Measurements from ENCODE around the gene IGF2R.

Gene IGF2R

GRCh38 chr6:159952289-159953005 is 16.4 kb upstream of the IGF2R start:
- no peaks in the 10 kb centered on the region for H3K9me3 ChIP-seq (ENCODE audit: control insufficient read depth in 1 of 2, low read length in 2 of 2)
- H3K4me1 ChIP-seq (ENCODE audit: control insufficient read depth in 1 of 2, insufficient read depth in 2 of 2, low read length in 2 of 2) = peaks cover 3 to 11% of the 10 kb centered on the region in 2 donors
- H3K27ac ChIP-seq (ENCODE audit: low read depth, low read length) = no peak overlapping the region
- no peaks in the 10 kb centered on the region for H3K27me3 ChIP-seq (ENCODE audit: control insufficient read depth in 1 of 2, insufficient read depth in 2 of 2, low read length in 2 of 2)
- H3K9ac ChIP-seq (ENCODE audit: low read depth in 1 of 2, low read length in 2 of 2) = no peak overlapping the region
- H3K36me3 ChIP-seq (ENCODE audit: control insufficient read depth in 1 of 2, insufficient read depth in 2 of 2, low read length in 2 of 2) = no peaks in the 10 kb centered on the region
- H3K4me3 ChIP-seq (ENCODE audit: low read depth in 1 of 2, low read length in 2 of 2) = no peak overlapping the region

- Histone ChIP-seq H3K4me1 (ENCODE audit: control insufficient read depth in 1 of 2, insufficient read depth in 2 of 2, low read length in 2 of 2) (peaks cover 3 to 11% of the 10 kb centered on the region in 2 donors), H3K27me3 (ENCODE audit: control insufficient read depth in 1 of 2, insufficient read depth in 2 of 2, low read length in 2 of 2) (no peaks in the 10 kb centered on the region), H3K36me3 (ENCODE audit: control insufficient read depth in 1 of 2, insufficient read depth in 2 of 2, low read length in 2 of 2) (no peaks in the 10 kb centered on the region), H3K4me3 (ENCODE audit: low read depth in 1 of 2, low read length in 2 of 2) (peak overlapping the region in 1 of 2 donors; percentile 9), H3K27ac (ENCODE audit: low read depth, low read length) (no peak overlapping the region), H3K9ac (ENCODE audit: low read depth in 1 of 2, low read length in 2 of 2) (no peak overlapping the region), H3K9me3 (ENCODE audit: control insufficient read depth in 1 of 2, low read length in 2 of 2) (no peaks in the 10 kb centered on the region)
Observed at GRCh38 chr6:159953091-159953601, 15.7 kb upstream of the IGF2R start.

- H3K27ac ChIP-seq (ENCODE audit: low read depth, low read length) = no peak overlapping the region
- H3K9ac ChIP-seq (ENCODE audit: low read depth in 1 of 2, low read length in 2 of 2) = no peak overlapping the region
Observed at GRCh38 chr6:159955945-159956361, 12.9 kb upstream of the IGF2R start.

GRCh38 chr6:159957071-159957673 is 11.7 kb upstream of the IGF2R start:
- no peak overlapping the region for H3K27ac ChIP-seq (ENCODE audit: low read depth, low read length)
- no peaks in the 10 kb centered on the region for H3K36me3 ChIP-seq (ENCODE audit: control insufficient read depth in 1 of 2, insufficient read depth in 2 of 2, low read length in 2 of 2)
- no peaks in the 10 kb centered on the region for H3K9me3 ChIP-seq (ENCODE audit: control insufficient read depth in 1 of 2, low read length in 2 of 2)
- H3K27me3 ChIP-seq (ENCODE audit: control insufficient read depth in 1 of 2, insufficient read depth in 2 of 2, low read length in 2 of 2) = no peaks in the 10 kb centered on the region
- H3K4me1 ChIP-seq (ENCODE audit: control insufficient read depth in 1 of 2, insufficient read depth in 2 of 2, low read length in 2 of 2) = peaks cover 3 to 17% of the 10 kb centered on the region in 2 donors
- H3K9ac ChIP-seq (ENCODE audit: low read depth in 1 of 2, low read length in 2 of 2) = no peak overlapping the region
- no peak overlapping the region for H3K4me3 ChIP-seq (ENCODE audit: low read depth in 1 of 2, low read length in 2 of 2)

More at GRCh38 chr6:159955945-159956361, 12.9 kb upstream of the IGF2R start:
- H3K4me1 ChIP-seq (ENCODE audit: control insufficient read depth in 1 of 2, insufficient read depth in 2 of 2, low read length in 2 of 2) = peaks cover 3 to 17% of the 10 kb centered on the region in 2 donors
- no peak overlapping the region for H3K4me3 ChIP-seq (ENCODE audit: low read depth in 1 of 2, low read length in 2 of 2)
- no peaks in the 10 kb centered on the region for H3K36me3 ChIP-seq (ENCODE audit: control insufficient read depth in 1 of 2, insufficient read depth in 2 of 2, low read length in 2 of 2)
- no peaks in the 10 kb centered on the region for H3K27me3 ChIP-seq (ENCODE audit: control insufficient read depth in 1 of 2, insufficient read depth in 2 of 2, low read length in 2 of 2)
- no peaks in the 10 kb centered on the region for H3K9me3 ChIP-seq (ENCODE audit: control insufficient read depth in 1 of 2, low read length in 2 of 2)

GRCh38 chr6:159959165-159959975 is 9.5 kb upstream of the IGF2R start:
- no peaks in the 10 kb centered on the region for H3K36me3 ChIP-seq (ENCODE audit: control insufficient read depth in 1 of 2, insufficient read depth in 2 of 2, low read length in 2 of 2)
- peaks cover 0 to 6% of the 10 kb centered on the region in 2 donors for H3K4me1 ChIP-seq (ENCODE audit: control insufficient read depth in 1 of 2, insufficient read depth in 2 of 2, low read length in 2 of 2)
- H3K4me3 ChIP-seq (ENCODE audit: low read depth in 1 of 2, low read length in 2 of 2) = no peak overlapping the region
- no peak overlapping the region for H3K9ac ChIP-seq (ENCODE audit: low read depth in 1 of 2, low read length in 2 of 2)
- no peaks in the 10 kb centered on the region for H3K27me3 ChIP-seq (ENCODE audit: control insufficient read depth in 1 of 2, insufficient read depth in 2 of 2, low read length in 2 of 2)
- no peak overlapping the region for H3K27ac ChIP-seq (ENCODE audit: low read depth, low read length)
- H3K9me3 ChIP-seq (ENCODE audit: control insufficient read depth in 1 of 2, low read length in 2 of 2) = no peaks in the 10 kb centered on the region

- H3K27me3 ChIP-seq (ENCODE audit: control insufficient read depth in 1 of 2, insufficient read depth in 2 of 2, low read length in 2 of 2) = no peaks in the 10 kb centered on the region
- no peaks in the 10 kb centered on the region for H3K36me3 ChIP-seq (ENCODE audit: control insufficient read depth in 1 of 2, insufficient read depth in 2 of 2, low read length in 2 of 2)
- no peak overlapping the region for H3K4me3 ChIP-seq (ENCODE audit: low read depth in 1 of 2, low read length in 2 of 2)
- peaks cover 0 to 6% of the 10 kb centered on the region in 2 donors for H3K4me1 ChIP-seq (ENCODE audit: control insufficient read depth in 1 of 2, insufficient read depth in 2 of 2, low read length in 2 of 2)
- no peak overlapping the region for H3K27ac ChIP-seq (ENCODE audit: low read depth, low read length)
- no peaks in the 10 kb centered on the region for H3K9me3 ChIP-seq (ENCODE audit: control insufficient read depth in 1 of 2, low read length in 2 of 2)
- H3K9ac ChIP-seq (ENCODE audit: low read depth in 1 of 2, low read length in 2 of 2) = no peak overlapping the region
Observed at GRCh38 chr6:159959976-159960384, 8.9 kb upstream of the IGF2R start.

GRCh38 chr6:159960485-159960884 is 8.4 kb upstream of the IGF2R start:
- H3K4me3 ChIP-seq (ENCODE audit: low read depth in 1 of 2, low read length in 2 of 2) = no peak overlapping the region
- peaks cover 0 to 6% of the 10 kb centered on the region in 2 donors for H3K4me1 ChIP-seq (ENCODE audit: control insufficient read depth in 1 of 2, insufficient read depth in 2 of 2, low read length in 2 of 2)
- H3K36me3 ChIP-seq (ENCODE audit: control insufficient read depth in 1 of 2, insufficient read depth in 2 of 2, low read length in 2 of 2) = no peaks in the 10 kb centered on the region
- H3K27ac ChIP-seq (ENCODE audit: low read depth, low read length) = no peak overlapping the region
- no peaks in the 10 kb centered on the region for H3K27me3 ChIP-seq (ENCODE audit: control insufficient read depth in 1 of 2, insufficient read depth in 2 of 2, low read length in 2 of 2)
- no peak overlapping the region for H3K9ac ChIP-seq (ENCODE audit: low read depth in 1 of 2, low read length in 2 of 2)
- no peaks in the 10 kb centered on the region for H3K9me3 ChIP-seq (ENCODE audit: control insufficient read depth in 1 of 2, low read length in 2 of 2)

- H3K9ac ChIP-seq (ENCODE audit: low read depth in 1 of 2, low read length in 2 of 2) = no peak overlapping the region
- peaks cover 0 to 6% of the 10 kb centered on the region in 2 donors for H3K4me1 ChIP-seq (ENCODE audit: control insufficient read depth in 1 of 2, insufficient read depth in 2 of 2, low read length in 2 of 2)
- H3K36me3 ChIP-seq (ENCODE audit: control insufficient read depth in 1 of 2, insufficient read depth in 2 of 2, low read length in 2 of 2) = no peaks in the 10 kb centered on the region
- no peaks in the 10 kb centered on the region for H3K27me3 ChIP-seq (ENCODE audit: control insufficient read depth in 1 of 2, insufficient read depth in 2 of 2, low read length in 2 of 2)
- no peak overlapping the region for H3K4me3 ChIP-seq (ENCODE audit: low read depth in 1 of 2, low read length in 2 of 2)
- no peaks in the 10 kb centered on the region for H3K9me3 ChIP-seq (ENCODE audit: control insufficient read depth in 1 of 2, low read length in 2 of 2)
- no peak overlapping the region for H3K27ac ChIP-seq (ENCODE audit: low read depth, low read length)
Observed at GRCh38 chr6:159961528-159961927, 7.4 kb upstream of the IGF2R start.

- H3K27me3 ChIP-seq (ENCODE audit: control insufficient read depth in 1 of 2, insufficient read depth in 2 of 2, low read length in 2 of 2) = no peaks in the 10 kb centered on the region
- H3K4me3 ChIP-seq (ENCODE audit: low read depth in 1 of 2, low read length in 2 of 2) = no peak overlapping the region
- peaks cover 0 to 6% of the 10 kb centered on the region in 2 donors for H3K4me1 ChIP-seq (ENCODE audit: control insufficient read depth in 1 of 2, insufficient read depth in 2 of 2, low read length in 2 of 2)
Observed at GRCh38 chr6:159963111-159963510, 5.8 kb upstream of the IGF2R start.

GRCh38 chr6:159964046-159964445 is 4.8 kb upstream of the IGF2R start:
- H3K9ac ChIP-seq (ENCODE audit: low read depth in 1 of 2, low read length in 2 of 2) = no peak overlapping the region
- no peaks in the 10 kb centered on the region for H3K36me3 ChIP-seq (ENCODE audit: control insufficient read depth in 1 of 2, insufficient read depth in 2 of 2, low read length in 2 of 2)
- H3K4me1 ChIP-seq (ENCODE audit: control insufficient read depth in 1 of 2, insufficient read depth in 2 of 2, low read length in 2 of 2) = peaks cover 0 to 10% of the 10 kb centered on the region in 2 donors
- no peaks in the 10 kb centered on the region for H3K27me3 ChIP-seq (ENCODE audit: control insufficient read depth in 1 of 2, insufficient read depth in 2 of 2, low read length in 2 of 2)
- no peaks in the 10 kb centered on the region for H3K9me3 ChIP-seq (ENCODE audit: control insufficient read depth in 1 of 2, low read length in 2 of 2)
- H3K27ac ChIP-seq (ENCODE audit: low read depth, low read length) = no peak overlapping the region
- H3K4me3 ChIP-seq (ENCODE audit: low read depth in 1 of 2, low read length in 2 of 2) = no peak overlapping the region

More at GRCh38 chr6:159963111-159963510, 5.8 kb upstream of the IGF2R start:
- no peak overlapping the region for H3K27ac ChIP-seq (ENCODE audit: low read depth, low read length)
- H3K9ac ChIP-seq (ENCODE audit: low read depth in 1 of 2, low read length in 2 of 2) = no peak overlapping the region
- no peaks in the 10 kb centered on the region for H3K9me3 ChIP-seq (ENCODE audit: control insufficient read depth in 1 of 2, low read length in 2 of 2)
- no peaks in the 10 kb centered on the region for H3K36me3 ChIP-seq (ENCODE audit: control insufficient read depth in 1 of 2, insufficient read depth in 2 of 2, low read length in 2 of 2)

Measured in duodenal mucosa (tissue), 2 donors.